HepG2 (cell line): ENCODE data around the gene PATL1. TPM values are rescaled to one million over a fixed set of nuclear protein-coding genes. Genes with fewer than 3 reads are reported as not detected.

Experiments used
- HHEX ChIP-seq: IDR thresholded peaks from 2 replicates; pipeline ENCODE4 v1.6.1; 2016; ENCODE audit warnings: control low read depth
- NFKB2 ChIP-seq: sonication (generic); formaldehyde crosslinking; IDR thresholded peaks from 2 replicates; pipeline ENCODE4 v1.4.0; 2020; ENCODE audit warnings: missing genetic modification reagents, borderline replicate concordance
- PAWR ChIP-seq: sonication (generic); formaldehyde crosslinking; IDR thresholded peaks from 2 replicates; pipeline ENCODE4 v1.4.0; 2020; ENCODE audit warnings: missing genetic modification reagents, mild to moderate bottlenecking, borderline replicate concordance
- PLRG1 ChIP-seq: fragments of 450-650 bp; conservative IDR thresholded peaks from 2 replicates; pipeline ENCODE4 v1.6.1; 2016
- POLR2AphosphoS5 ChIP-seq: IDR thresholded peaks from 2 replicates; pipeline ENCODE4 v1.6.1; 2012; ENCODE audit warnings: low read depth, low read length
- RFX5 ChIP-seq: IDR thresholded peaks from 2 replicates; pipeline ENCODE4 v1.6.1; 2011; ENCODE audit warnings: low read depth, low read length, improper control_type of control experiment
- SETDB1 ChIP-seq: sonication (generic); formaldehyde crosslinking; IDR thresholded peaks from 2 replicates; pipeline ENCODE4 v1.5.1; 2020; ENCODE audit warnings: missing genetic modification reagents, mild to moderate bottlenecking, borderline replicate concordance
- SIN3A ChIP-seq: IDR thresholded peaks from 2 replicates; pipeline ENCODE4 v1.6.1; 2011; ENCODE audit warnings: low read depth, mild to moderate bottlenecking, control low read depth, low read length, borderline replicate concordance
- SMC3 ChIP-seq: IDR thresholded peaks from 2 replicates; pipeline ENCODE4 v1.6.1; 2011; ENCODE audit warnings: low read length, improper control_type of control experiment
- UBTF ChIP-seq: sonication (generic); formaldehyde crosslinking; IDR thresholded peaks from 2 replicates; pipeline ENCODE4 v1.4.0; 2020; ENCODE audit warnings: mild to moderate bottlenecking, missing genetic modification reagents
- ZFP1 ChIP-seq: IDR thresholded peaks from 2 replicates; pipeline ENCODE4 v1.6.1; 2016
- ZFP91 ChIP-seq: sonication (generic); formaldehyde crosslinking; IDR thresholded peaks from 2 replicates; pipeline ENCODE4 v1.9.0; 2022; ENCODE audit warnings: missing genetic modification reagents, mild to moderate bottlenecking, borderline replicate concordance
- ZMYM4 ChIP-seq: sonication (generic); formaldehyde crosslinking; IDR thresholded peaks from 2 replicates; pipeline ENCODE4 v1.8.1; 2023; ENCODE audit warnings: mild to moderate bottlenecking, missing genetic modification reagents
- ZNF142 ChIP-seq: sonication (generic); formaldehyde crosslinking; IDR thresholded peaks from 2 replicates; pipeline ENCODE4 v1.4.0; 2020; ENCODE audit warnings: missing genetic modification reagents
- ZNF253 ChIP-seq: sonication (generic); formaldehyde crosslinking; IDR thresholded peaks from 2 replicates; pipeline ENCODE4 v1.8.0; 2022; ENCODE audit warnings: mild to moderate bottlenecking, missing genetic modification reagents, borderline replicate concordance
- ZNF414 ChIP-seq: sonication (generic); formaldehyde crosslinking; IDR thresholded peaks from 2 replicates; pipeline ENCODE4 v1.5.0; 2020; ENCODE audit warnings: missing genetic modification reagents
- ZNF451 ChIP-seq: sonication (generic); formaldehyde crosslinking; IDR thresholded peaks from 2 replicates; pipeline ENCODE4 v1.5.0; 2020; ENCODE audit warnings: mild to moderate bottlenecking, missing genetic modification reagents
- ZNF780A ChIP-seq: sonication (generic); formaldehyde crosslinking; IDR thresholded peaks from 2 replicates; pipeline ENCODE4 v1.8.0; 2022; ENCODE audit warnings: mild to moderate bottlenecking, missing genetic modification reagents, moderate library complexity
- ZNF83 ChIP-seq: sonication (generic); formaldehyde crosslinking; IDR thresholded peaks from 2 replicates; pipeline ENCODE4 v1.4.0; 2020; ENCODE audit warnings: missing genetic modification reagents, mild to moderate bottlenecking, borderline replicate concordance
- polyA plus RNA-seq, 8 experiments: library from polyadenylated mRNA; depleted of rRNA in 3 of 8; stranded (reverse) in 7 of 8; unstranded in 1 of 8; fragments of >200 nt; fragmentation: Illumina TruSeq in 4 of 8; extraction: Trizol in 4 of 8; gene quantifications; 2 replicates each; pipeline versions ENCODE4 v1.2.1 to v1.2.3, GENCODE V29; 2011 to 2016; ENCODE audit warnings: low read depth in 4 of 8, missing spikeins in 1 of 8, mixed read lengths in 1 of 8; ENCODE audit not compliant: insufficient read depth in 1 of 8
- total RNA-seq, 5 experiments: library from RNA; depleted of rRNA; stranded (reverse); fragments of >200 nt; fragmentation: Illumina TruSeq; extraction: Trizol; gene quantifications; 2 replicates each; pipeline ENCODE4 v1.2.3, GENCODE V29; 2016; ENCODE audit warnings: low read depth in 1 of 5

The PATL1 gene
- total and polyA plus RNA-seq, 2 of the 13 experiments (the other 11 are each of a cell fraction or from before 2014, with no cell fraction given): 12.9 to 26.8 TPM

- peak; percentile 66; the same call in 1 of the 2 replicates for TF ChIP-seq ZNF142 (CRISPR knock-in tag)
- TF ChIP-seq RFX5: peak; percentile 62
- peak; percentile 81 for TF ChIP-seq ZMYM4 (CRISPR knock-in tag)
- no peak for TF ChIP-seq ZNF253
- TF ChIP-seq HHEX: no peak
- no peak for TF ChIP-seq PLRG1
- TF ChIP-seq UBTF (CRISPR knock-in tag): no peak
- TF ChIP-seq SETDB1 (CRISPR knock-in tag): no peak
- TF ChIP-seq SIN3A: peak; percentile 11; the same call in 1 of the 2 replicates
- no peak for TF ChIP-seq ZFP1 (CRISPR knock-in tag)
- TF ChIP-seq SMC3: no peak
- no peak for TF ChIP-seq NFKB2 (CRISPR knock-in tag)
- no peak for TF ChIP-seq PAWR (CRISPR knock-in tag)
- peak; percentile 42 for TF ChIP-seq POLR2AphosphoS5
- TF ChIP-seq ZNF414 (CRISPR knock-in tag): no peak
- TF ChIP-seq ZNF83: no peak
- TF ChIP-seq ZFP91 (CRISPR knock-in tag): 0 out of 2 replicates have a peak, but pooled peaks have one; percentile 37
- TF ChIP-seq ZNF451 (CRISPR knock-in tag): no peak
- no peak for TF ChIP-seq ZNF780A (CRISPR knock-in tag)
Measured at GRCh38 chr11:59615637-59616395, 53.0 kb downstream of the PATL1 start, which contains the start of gene OSBP (continued).
